G401.6 (cell line): Measurements from ENCODE around the gene PHAF1.
A peak's percentile ranks its signal among the peaks of the same experiment; 100 is the strongest.

Source experiments
- FAIRE-seq: peaks from 2 replicates; lab custom pipeline; 2012; peaks lifted over from hg19 to GRCh38; lab: Jason Lieb, UNC

The PHAF1 gene

GRCh38 chr16:67148221-67148620 is 38.5 kb downstream of the PHAF1 start:
- no peak for FAIRE-seq

- FAIRE-seq, result no peak
Measured at GRCh38 chr16:67148656-67149275, 39.0 kb downstream of the PHAF1 start.

- FAIRE-seq, result no peak
Measured at GRCh38 chr16:67149276-67150046, 39.7 kb downstream of the PHAF1 start.

- FAIRE-seq, result no peak
Measured at GRCh38 chr16:67150047-67150832, 40.5 kb downstream of the PHAF1 start.

- FAIRE-seq, result no peak
Measured at GRCh38 chr16:67150833-67151396, 41.2 kb downstream of the PHAF1 start, which contains the start of gene B3GNT9. B3GNT9 (minus strand) TSS chr16:67150998; CDS start chr16:67150485, 513 bp downstream.

GRCh38 chr16:67151431-67152097 is 41.8 kb downstream of the PHAF1 start:
- no peak for FAIRE-seq

GRCh38 chr16:67154578-67155294 is 45.0 kb downstream of the PHAF1 start:
- FAIRE-seq, result no peak

GRCh38 chr16:67155295-67156142 is 45.8 kb downstream of the PHAF1 start:
- no peak for FAIRE-seq

- FAIRE-seq, result no peak
Measured at GRCh38 chr16:67156143-67156844, 46.6 kb downstream of the PHAF1 start.

GRCh38 chr16:67157106-67157748 is 47.5 kb downstream of the PHAF1 start:
- no peak for FAIRE-seq

- FAIRE-seq, result no peak
Measured at GRCh38 chr16:67157892-67158635, 48.3 kb downstream of the PHAF1 start.

- FAIRE-seq, result no peak
Measured at GRCh38 chr16:67158637-67159600, 49.2 kb downstream of the PHAF1 start.

- no peak for FAIRE-seq
Measured at GRCh38 chr16:67161595-67162058, 51.9 kb downstream of the PHAF1 start.

GRCh38 chr16:67162506-67163163 is 52.9 kb downstream of the PHAF1 start:
- FAIRE-seq, result peak; percentile 40

- no peak for FAIRE-seq
Measured at GRCh38 chr16:67163164-67163998, 53.6 kb downstream of the PHAF1 start.
